Neuron (in vitro differentiated cells): ENCODE measurements around the gene PLEKHD1.
"Not testable (repeated sequence)": the region's sequence is repeated elsewhere in the genome, so short reads cannot be mapped to it uniquely, and the experiment has no call there.

ENCODE experiments used
- H2AFZ ChIP-seq: one replicate; pipeline ENCODE4 v1.6.1; 2013; ENCODE audit warnings: low read depth, mild to moderate bottlenecking, inconsistent platforms, low read length, moderate library complexity
- H3K27me3 ChIP-seq: one replicate; pipeline ENCODE4 v1.6.1; 2013; ENCODE audit warnings: low read length; ENCODE audit not compliant: insufficient read depth
- H3K36me3 ChIP-seq: one replicate; pipeline ENCODE4 v1.6.1; 2013; ENCODE audit warnings: low read length; ENCODE audit not compliant: insufficient read depth
- H3K4me1 ChIP-seq: one replicate; pipeline ENCODE4 v1.6.1; 2013; ENCODE audit warnings: low read length; ENCODE audit not compliant: insufficient read depth
- H3K4me3 ChIP-seq: 2 replicates; pipeline ENCODE4 v1.5.1; 2013; ENCODE audit warnings: mild to moderate bottlenecking, low read length, moderate library complexity
- H3K9me3 ChIP-seq: one replicate; pipeline ENCODE4 v1.6.1; 2013; ENCODE audit warnings: low read length

Gene PLEKHD1

GRCh38 chr14:69487771-69488170 lies 3.2 kb downstream of the PLEKHD1 start:
- Histone ChIP-seq H3K27me3 (peaks cover 44% of the 10 kb centered on the region), H3K9me3 (no peaks in the 10 kb centered on the region), H2AFZ (peak overlapping the region; percentile 47), H3K4me3 (no peak overlapping the region), H3K36me3 (no peaks in the 10 kb centered on the region), H3K4me1 (peaks cover 24% of the 10 kb centered on the region)

- Histone ChIP-seq H3K9me3 (no peaks in the 10 kb centered on the region), H2AFZ (no peak overlapping the region), H3K4me3 (no peak overlapping the region), H3K4me1 (peaks cover 18% of the 10 kb centered on the region), H3K27me3 (peaks cover 27% of the 10 kb centered on the region), H3K36me3 (no peaks in the 10 kb centered on the region)
Observed at GRCh38 chr14:69489495-69489894, 5.0 kb downstream of the PLEKHD1 start.

- Histone ChIP-seq H3K27me3 (peaks cover 22% of the 10 kb centered on the region), H3K4me3 (no peak overlapping the region), H3K36me3 (no peaks in the 10 kb centered on the region), H2AFZ (no peak overlapping the region), H3K4me1 (peaks cover 16% of the 10 kb centered on the region), H3K9me3 (no peaks in the 10 kb centered on the region)
Observed at GRCh38 chr14:69490219-69490918, 5.8 kb downstream of the PLEKHD1 start.

GRCh38 chr14:69491193-69491592 lies 6.7 kb downstream of the PLEKHD1 start:
- H3K27me3 ChIP-seq: peaks cover 14% of the 10 kb centered on the region
- H2AFZ ChIP-seq: no peak overlapping the region
- no peaks in the 10 kb centered on the region for H3K9me3 ChIP-seq
- H3K4me1 ChIP-seq: peaks cover 16% of the 10 kb centered on the region
- H3K36me3 ChIP-seq: no peaks in the 10 kb centered on the region
- no peak overlapping the region for H3K4me3 ChIP-seq

GRCh38 chr14:69493038-69493437 lies 8.5 kb downstream of the PLEKHD1 start:
- peaks cover 7% of the 10 kb centered on the region for H3K27me3 ChIP-seq
- H2AFZ ChIP-seq: no peak overlapping the region
- no peaks in the 10 kb centered on the region for H3K4me1 ChIP-seq
- no peak overlapping the region for H3K4me3 ChIP-seq
- H3K9me3 ChIP-seq: no peaks in the 10 kb centered on the region
- no peaks in the 10 kb centered on the region for H3K36me3 ChIP-seq

GRCh38 chr14:69493791-69494190 lies 9.3 kb downstream of the PLEKHD1 start:
- H3K9me3 ChIP-seq: no peaks in the 10 kb centered on the region
- no peak overlapping the region for H2AFZ ChIP-seq
- peaks cover 5% of the 10 kb centered on the region for H3K27me3 ChIP-seq
- H3K4me1 ChIP-seq: no peaks in the 10 kb centered on the region
- no peak overlapping the region for H3K4me3 ChIP-seq
- H3K36me3 ChIP-seq: no peaks in the 10 kb centered on the region

GRCh38 chr14:69495341-69495921 lies 10.9 kb downstream of the PLEKHD1 start:
- Histone ChIP-seq H3K27me3 (peaks cover 5% of the 10 kb centered on the region), H3K4me1 (no peaks in the 10 kb centered on the region), H3K9me3 (no peaks in the 10 kb centered on the region), H3K36me3 (no peaks in the 10 kb centered on the region), H3K4me3 (no peak overlapping the region), H2AFZ (no peak overlapping the region)

- not testable (repeated sequence) for H3K4me3 ChIP-seq
Observed at GRCh38 chr14:69497866-69498265, 13.3 kb downstream of the PLEKHD1 start.

GRCh38 chr14:69498286-69498685 lies 13.8 kb downstream of the PLEKHD1 start:
- H2AFZ ChIP-seq, H3K4me3 ChIP-seq, H3K4me1 ChIP-seq, H3K36me3 ChIP-seq, H3K9me3 ChIP-seq: not testable (repeated sequence)
- peaks cover 18% of the 10 kb centered on the region for H3K27me3 ChIP-seq

More at GRCh38 chr14:69497866-69498265, 13.3 kb downstream of the PLEKHD1 start:
- not testable (repeated sequence) for H2AFZ ChIP-seq, H3K9me3 ChIP-seq, H3K4me1 ChIP-seq, H3K36me3 ChIP-seq
- peaks cover 18% of the 10 kb centered on the region for H3K27me3 ChIP-seq

- Histone ChIP-seq H3K4me1 (no peaks in the 10 kb centered on the region), H2AFZ (no peak overlapping the region), H3K36me3 (no peaks in the 10 kb centered on the region), H3K9me3 (no peaks in the 10 kb centered on the region), H3K4me3 (no peak overlapping the region), H3K27me3 (peaks cover 18% of the 10 kb centered on the region)
Observed at GRCh38 chr14:69499436-69499835, 14.9 kb downstream of the PLEKHD1 start.

- H3K4me3 ChIP-seq: no peak overlapping the region
- H3K4me1 ChIP-seq: no peaks in the 10 kb centered on the region
- H3K27me3 ChIP-seq: peaks cover 18% of the 10 kb centered on the region
- H2AFZ ChIP-seq: no peak overlapping the region
- H3K36me3 ChIP-seq: no peaks in the 10 kb centered on the region
- H3K9me3 ChIP-seq: no peaks in the 10 kb centered on the region
Observed at GRCh38 chr14:69500096-69500495, 15.6 kb downstream of the PLEKHD1 start.

- H3K9me3 ChIP-seq: no peaks in the 10 kb centered on the region
- no peak overlapping the region for H3K4me3 ChIP-seq
- H3K36me3 ChIP-seq: no peaks in the 10 kb centered on the region
- H2AFZ ChIP-seq: no peak overlapping the region
- H3K4me1 ChIP-seq: no peaks in the 10 kb centered on the region
- H3K27me3 ChIP-seq: peaks cover 18% of the 10 kb centered on the region
Observed at GRCh38 chr14:69500736-69501135, 16.2 kb downstream of the PLEKHD1 start.

GRCh38 chr14:69501423-69501838 lies 16.9 kb downstream of the PLEKHD1 start:
- Histone ChIP-seq H3K27me3 (peaks cover 18% of the 10 kb centered on the region), H2AFZ (no peak overlapping the region), H3K4me3 (no peak overlapping the region), H3K9me3 (no peaks in the 10 kb centered on the region), H3K36me3 (no peaks in the 10 kb centered on the region), H3K4me1 (no peaks in the 10 kb centered on the region)

GRCh38 chr14:69504775-69505174 lies 20.2 kb downstream of the PLEKHD1 start:
- Histone ChIP-seq H3K4me3 (no peak overlapping the region), H3K9me3 (no peaks in the 10 kb centered on the region), H3K27me3 (peaks cover 18% of the 10 kb centered on the region), H3K4me1 (no peaks in the 10 kb centered on the region), H2AFZ (no peak overlapping the region), H3K36me3 (no peaks in the 10 kb centered on the region)
